Natural killer cell (primary cell): ENCODE data around the gene PCDHGA10. TPM values are rescaled to one million over a fixed set of nuclear protein-coding genes. Genes with fewer than 3 reads are reported as not detected.

Experiments
- ATAC-seq, 3 donors: fragments of 150-1000 bp in 2 of 3; fragments of 200-7000 bp in 1 of 3; cut with Tn5 transposase; 1 replicate in 1 of 3; 2 replicates in 2 of 3; pipeline ENCODE4 v1.10.0; 2021; ENCODE audit warnings: mild to moderate bottlenecking in 2 of 3, moderate library complexity in 2 of 3
- DNase-seq, 2 donors: peaks; one replicate each; pipeline versions ENCODE4 v3.0.0 to v3.0.0-alpha.2; 2013 to 2021; ENCODE audit warnings: mixed read lengths in 1 of 2
- H3K27ac ChIP-seq: one replicate; pipeline ENCODE4 v1.5.1; 2013; ENCODE audit warnings: mild to moderate bottlenecking, low read length
- H3K27me3 ChIP-seq: one replicate; pipeline ENCODE4 v1.6.1; 2013; ENCODE audit warnings: low read length; ENCODE audit not compliant: control insufficient read depth, insufficient read depth
- H3K36me3 ChIP-seq: one replicate; pipeline ENCODE4 v1.6.1; 2013; ENCODE audit warnings: low read length; ENCODE audit not compliant: control insufficient read depth, insufficient read depth
- H3K4me1 ChIP-seq: one replicate; pipeline ENCODE4 v1.6.1; 2013; ENCODE audit warnings: low read length; ENCODE audit not compliant: control insufficient read depth, insufficient read depth
- H3K4me3 ChIP-seq: one replicate; pipeline ENCODE4 v1.5.1; 2013; ENCODE audit warnings: low read length
- H3K9me3 ChIP-seq: one replicate; pipeline ENCODE4 v1.6.1; 2013; ENCODE audit warnings: low read length; ENCODE audit not compliant: control insufficient read depth, insufficient read depth
- H3K27ac Mint-ChIP-seq, 2 donors: one replicate each; pipeline ENCODE4 v1.8.0; 2022; ENCODE audit warnings: mild to moderate bottlenecking in 2 of 2, mixed read lengths in 2 of 2, moderate library complexity in 1 of 2
- H3K27me3 Mint-ChIP-seq, 2 donors: one replicate each; pipeline ENCODE4 v1.8.0; 2022; ENCODE audit warnings: low read depth in 2 of 2, mixed read lengths in 2 of 2
- H3K36me3 Mint-ChIP-seq: one replicate; pipeline ENCODE4 v1.8.0; 2022; ENCODE audit warnings: mixed read lengths
- H3K4me1 Mint-ChIP-seq, 2 donors: one replicate each; pipeline ENCODE4 v1.8.0; 2022; ENCODE audit warnings: mixed read lengths in 2 of 2
- H3K4me3 Mint-ChIP-seq: one replicate; pipeline ENCODE4 v1.8.0; 2022; ENCODE audit warnings: mild to moderate bottlenecking, moderate library complexity, mixed read lengths
- H3K9me3 Mint-ChIP-seq, 2 donors: one replicate each; pipeline ENCODE4 v1.8.0; 2022; ENCODE audit warnings: mixed read lengths in 2 of 2
- CTCF ChIP-seq: fragments of 200-600 bp; IDR thresholded peaks from one replicate; pipeline ENCODE4 v1.8.0; 2022; ENCODE audit warnings: antibody characterized with exemption
- WGBS: methylation state at CpG from one replicate; pipeline ENCODE4 v1.1.7; 2013; ENCODE audit warnings: missing lambda C conversion rate; ENCODE audit not compliant: insufficient coverage; 5-methylcytosine and 5-hydroxymethylcytosine counted together
- intact Hi-C: fragments of 100-400 bp; cut with micrococcal nuclease; formaldehyde crosslinking; loops from one replicate; pipeline ENCODE4 v1.14.2; 2022
- total RNA-seq, 4 donors: library from RNA; stranded (reverse); fragments of 120-200 nt in 1 of 4; gene quantifications; one replicate each; pipeline versions ENCODE4 v1.2.3 to v1.2.4, GENCODE V29; 2013 to 2022

PCDHGA10 gene
- total RNA-seq, 3 donors from 2014 or later (not counting 1 experiment from before 2014, with no cell fraction given): 0.61 to 2.6 (median 2.1) TPM

GRCh38 chr5:141434006-141434405, 21.2 kb downstream of the PCDHGA10 start:
- peaks cover 27 to 38% of the 10 kb centered on the region in 2 donors for H3K27me3 Mint-ChIP-seq
- no peak for DNase-seq

GRCh38 chr5:141437221-141437620, 24.4 kb downstream of the PCDHGA10 start:
- Mint-ChIP-seq H3K4me3 (no peak overlapping the region), H3K4me1 (no peaks in the 10 kb centered on the region), H3K27me3 (peaks cover 7 to 22% of the 10 kb centered on the region in 2 donors), H3K27ac (no peak overlapping the region), H3K36me3 (no peaks in the 10 kb centered on the region), H3K9me3 (peaks cover 3 to 6% of the 10 kb centered on the region in 2 donors)
- Histone ChIP-seq H3K36me3 (no peaks in the 10 kb centered on the region), H3K4me3 (no peak overlapping the region), H3K27me3 (peaks cover 24% of the 10 kb centered on the region), H3K27ac (no peak overlapping the region), H3K9me3 (peaks cover 4% of the 10 kb centered on the region), H3K4me1 (no peaks in the 10 kb centered on the region)
- DNase-seq: no peak
- no peak for TF ChIP-seq CTCF
- intact Hi-C loops: no loop called here
- no CpG with 5 or more reads among the region's 2 CpGs for WGBS
- no peak for ATAC-seq

More at GRCh38 chr5:141434006-141434405, 21.2 kb downstream of the PCDHGA10 start:
- ATAC-seq: no peak
- Histone ChIP-seq H3K4me3 (no peak overlapping the region), H3K9me3 (peaks cover 24% of the 10 kb centered on the region), H3K4me1 (peaks cover 15% of the 10 kb centered on the region), H3K27me3 (peaks cover 53% of the 10 kb centered on the region), H3K27ac (no peak overlapping the region), H3K36me3 (no peaks in the 10 kb centered on the region)
- H3K36me3 Mint-ChIP-seq: peaks cover 9% of the 10 kb centered on the region
- 71% methylated on average over 2 of the region's 2 CpGs for WGBS
- intact Hi-C loops: no loop called here
- H3K4me1 Mint-ChIP-seq: peaks cover 8 to 16% of the 10 kb centered on the region in 2 donors
- TF ChIP-seq CTCF: no peak
- H3K9me3 Mint-ChIP-seq: peaks cover 3 to 14% of the 10 kb centered on the region in 2 donors
- no peak overlapping the region for H3K4me3 Mint-ChIP-seq
- H3K27ac Mint-ChIP-seq: no peak overlapping the region

GRCh38 chr5:141439411-141440141, 26.8 kb downstream of the PCDHGA10 start:
- Histone ChIP-seq H3K27me3 (peaks cover 13% of the 10 kb centered on the region), H3K4me3 (no peak overlapping the region), H3K27ac (no peak overlapping the region), H3K36me3 (no peaks in the 10 kb centered on the region), H3K4me1 (no peaks in the 10 kb centered on the region), H3K9me3 (no peaks in the 10 kb centered on the region)
- Mint-ChIP-seq H3K27ac (no peak overlapping the region), H3K4me1 (no peaks in the 10 kb centered on the region), H3K9me3 (peaks cover 0 to 2% of the 10 kb centered on the region in 2 donors), H3K27me3 (peaks cover 3 to 12% of the 10 kb centered on the region in 2 donors), H3K36me3 (no peaks in the 10 kb centered on the region), H3K4me3 (no peak overlapping the region)
- no peak for TF ChIP-seq CTCF
- DNase-seq (no peak), ATAC-seq (no peak)
- 74% methylated on average over 10 of the region's 10 CpGs for WGBS
- intact Hi-C loops: no loop called here

- Mint-ChIP-seq H3K4me3 (no peak overlapping the region), H3K27me3 (peaks cover 8 to 14% of the 10 kb centered on the region in 2 donors), H3K27ac (no peak overlapping the region), H3K9me3 (peaks cover 0 to 2% of the 10 kb centered on the region in 2 donors), H3K36me3 (no peaks in the 10 kb centered on the region), H3K4me1 (no peaks in the 10 kb centered on the region)
- intact Hi-C loops: no loop called here
- H3K36me3 ChIP-seq: no peaks in the 10 kb centered on the region
- no peak for TF ChIP-seq CTCF
- DNase-seq (no peak), ATAC-seq (no peak)
- no peaks in the 10 kb centered on the region for H3K4me1 ChIP-seq
- peaks cover 8% of the 10 kb centered on the region for H3K27me3 ChIP-seq
- no peaks in the 10 kb centered on the region for H3K9me3 ChIP-seq
- H3K4me3 ChIP-seq: no peak overlapping the region
- WGBS: 96% methylated on average over 9 of the region's 9 CpGs
- H3K27ac ChIP-seq: no peak overlapping the region
Measured at GRCh38 chr5:141440341-141440740, 27.6 kb downstream of the PCDHGA10 start.
